Posterior cingulate gyrus (tissue), 11 donors: Measurements from ENCODE around the gene MACROD1.

Experiments
- DNase-seq, 10 donors: peaks; one replicate each; pipeline versions ENCODE4 v3.0.0 to v3.0.0-alpha.2; 2020 to 2021; ENCODE audit warnings: mixed read lengths in 3 of 10
- intact Hi-C: fragments of 100-400 bp; cut with DNase I; formaldehyde crosslinking; loops from one replicate; pipeline ENCODE4 v1.15.1; 2023

MACROD1 gene

DNA sequence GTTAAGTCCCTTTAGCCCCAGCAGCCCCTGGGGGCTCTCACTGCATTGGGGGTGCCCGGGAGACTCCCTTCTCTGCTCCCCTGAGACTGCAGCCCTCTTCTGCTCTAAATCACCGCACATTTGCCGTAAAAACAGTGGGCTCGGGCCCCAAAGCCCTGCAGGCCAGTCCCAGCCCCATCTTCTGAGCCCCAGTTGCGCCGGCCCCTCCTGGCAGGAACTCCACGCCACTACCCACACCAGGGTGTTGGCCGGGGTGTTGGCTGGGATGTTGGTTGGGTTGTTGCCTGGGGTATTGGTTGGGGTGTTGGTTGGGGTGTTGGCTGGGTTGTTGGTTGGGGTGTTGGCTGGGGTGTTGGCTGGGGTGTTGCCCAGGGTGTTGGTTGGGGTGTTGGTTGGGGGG, 156.2 kb downstream of the MACROD1 start:
- intact Hi-C loops, result no loop called here
- DNase-seq, result no peak

DNA sequence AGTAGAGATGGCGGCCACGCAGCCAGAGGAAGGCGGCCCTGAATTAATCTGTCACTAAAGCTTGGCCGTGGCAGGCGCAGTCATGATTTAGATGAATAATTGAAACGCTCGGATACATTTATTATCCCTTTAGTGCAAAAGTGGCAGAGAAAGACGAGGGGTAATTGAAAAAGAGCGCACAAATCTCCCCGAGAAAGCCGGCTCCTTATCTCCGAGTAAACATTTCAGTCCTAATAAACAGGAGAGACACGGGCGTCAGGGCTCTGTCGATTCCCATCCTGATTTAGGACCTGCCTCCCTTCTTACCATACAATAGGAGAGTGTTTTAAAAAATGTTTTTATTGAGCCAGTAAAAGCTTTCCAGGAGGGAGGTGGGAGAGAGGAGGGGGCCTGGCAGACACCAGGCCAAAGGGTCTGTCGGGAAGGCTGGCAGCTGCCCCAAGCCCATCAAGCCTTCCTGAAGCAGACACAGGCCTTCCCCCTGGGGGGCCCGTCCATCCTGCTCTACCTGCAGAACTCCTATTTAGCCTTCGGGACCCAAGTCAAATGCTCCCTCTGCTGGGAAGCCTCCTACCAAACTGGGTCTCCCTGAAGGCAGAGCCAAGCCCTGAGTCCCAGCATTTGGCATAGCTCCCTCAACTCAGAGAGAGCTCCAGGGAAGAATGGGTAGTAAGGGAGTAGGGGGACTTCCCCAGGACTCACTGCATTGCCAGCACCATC, 156.8 kb downstream of the MACROD1 start:
- intact Hi-C loops, result no loop called here
- DNase-seq, result no peak

DNA sequence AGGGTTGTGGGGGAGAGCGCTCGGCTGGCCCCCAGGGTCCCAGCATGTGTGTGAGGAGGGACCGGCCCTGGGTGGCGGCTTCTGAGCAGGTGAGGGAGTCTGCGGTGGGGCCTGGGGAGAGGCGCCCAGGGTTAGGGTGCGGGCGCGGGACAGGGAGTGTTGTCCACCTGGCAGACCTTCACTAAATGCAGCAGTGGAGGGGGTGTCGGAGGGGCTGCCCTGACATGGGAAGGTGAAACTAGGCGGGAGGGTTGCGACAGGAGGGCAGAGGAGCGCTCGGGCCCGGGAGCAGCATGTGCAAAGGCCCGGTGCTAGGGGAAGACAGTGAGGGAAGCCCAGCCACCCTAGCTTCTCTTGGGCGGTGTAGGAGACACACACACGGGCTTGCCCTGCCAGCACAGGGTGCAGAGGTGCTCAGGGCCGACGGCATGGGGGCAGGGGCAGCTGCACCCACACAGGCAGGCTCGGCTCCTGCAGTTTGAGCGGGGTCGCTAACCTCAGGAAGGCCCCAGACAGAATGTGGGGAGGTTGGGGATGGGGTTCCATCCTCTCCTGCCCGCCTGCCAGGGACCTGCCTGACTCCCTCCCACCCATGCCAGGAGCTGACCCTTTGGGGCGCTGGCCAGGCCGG, 157.5 kb downstream of the MACROD1 start:
- intact Hi-C loops, result no loop called here

DNA sequence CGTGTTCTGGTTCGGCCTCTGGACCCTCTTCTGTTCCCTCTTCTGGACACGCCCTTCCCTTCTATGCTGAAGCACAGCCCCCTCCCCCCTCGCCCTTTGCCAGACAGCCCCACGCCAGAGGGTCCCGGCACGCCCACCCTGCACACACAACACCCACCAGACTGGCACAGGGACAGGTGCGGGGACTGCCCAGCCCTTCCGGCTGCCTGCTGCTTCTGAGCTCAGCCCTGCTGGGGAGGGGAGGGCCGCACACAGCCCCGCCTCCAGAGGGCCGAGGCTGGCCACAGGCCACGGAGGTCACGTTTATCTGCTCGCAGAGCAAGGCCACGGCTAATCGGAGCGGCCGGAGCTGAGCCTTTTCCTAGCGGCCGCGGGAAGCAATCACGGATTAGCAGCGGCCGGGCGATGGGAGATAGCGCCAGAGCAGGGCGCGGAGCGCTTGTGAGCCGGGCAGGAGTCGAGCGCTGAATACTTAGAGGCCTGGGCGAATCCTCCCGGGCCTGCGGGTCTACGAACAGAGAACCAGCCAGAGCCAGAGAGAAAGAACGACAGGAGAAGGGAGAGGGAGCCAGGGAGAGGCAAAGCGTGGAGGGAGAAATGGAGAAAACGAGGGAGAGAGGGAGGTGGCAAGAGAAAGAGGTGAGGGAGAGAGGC, 158.2 kb downstream of the MACROD1 start:
- DNase-seq, result peak in 9 of 10 donors; percentile 45 to 93 (median 67)
- intact Hi-C loops, result no loop called here

More for the DNA sequence above, 157.5 kb downstream of the MACROD1 start:
- no peak for DNase-seq

DNA sequence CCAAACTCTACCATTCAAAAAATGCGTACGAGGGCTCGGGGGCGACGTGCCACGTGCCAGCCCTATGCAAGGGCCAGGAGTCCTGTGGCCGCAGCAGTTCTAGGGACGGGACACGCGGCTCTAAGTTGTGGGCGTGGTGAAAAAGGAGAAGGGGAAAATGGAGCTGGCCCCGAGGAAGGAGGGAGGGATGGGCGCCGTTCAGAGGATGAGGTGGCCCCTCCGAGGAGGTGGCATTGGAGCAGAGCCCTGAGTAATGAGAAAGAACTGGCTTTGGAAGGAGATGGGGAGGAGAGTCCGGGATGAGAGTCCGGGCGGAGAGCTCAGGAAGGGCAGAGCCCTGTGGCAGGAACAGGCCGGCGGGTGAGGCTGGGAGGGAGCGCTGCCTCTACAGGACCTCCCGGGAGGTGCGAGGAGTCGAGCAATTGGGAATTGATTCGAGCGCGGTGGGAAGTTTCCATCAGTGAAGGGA, 158.7 kb downstream of the MACROD1 start:
- intact Hi-C loops, result no loop called here

DNA sequence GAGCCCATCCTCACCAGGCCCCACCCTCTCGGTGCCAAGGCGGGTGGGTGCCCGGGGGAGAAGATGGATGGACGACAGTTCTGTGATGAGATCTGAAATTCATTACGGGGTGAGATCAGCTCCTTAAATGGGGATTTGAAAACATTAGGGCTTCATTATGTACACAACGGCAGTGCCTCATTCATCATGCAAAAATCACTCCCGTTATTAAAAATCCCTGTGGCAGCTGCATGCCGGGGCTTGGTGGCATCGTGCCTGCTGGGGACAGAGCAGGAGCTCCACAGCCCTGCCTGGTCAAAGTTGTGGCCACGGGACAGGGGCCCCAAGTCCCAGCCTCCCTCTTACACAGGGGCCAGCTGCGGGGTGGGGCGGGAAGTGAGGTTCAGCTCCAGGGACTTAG, 159.5 kb downstream of the MACROD1 start:
- DNase-seq, result no peak
- intact Hi-C loops, result no loop called here

More for the DNA sequence above, 158.7 kb downstream of the MACROD1 start:
- DNase-seq, result no peak

DNA sequence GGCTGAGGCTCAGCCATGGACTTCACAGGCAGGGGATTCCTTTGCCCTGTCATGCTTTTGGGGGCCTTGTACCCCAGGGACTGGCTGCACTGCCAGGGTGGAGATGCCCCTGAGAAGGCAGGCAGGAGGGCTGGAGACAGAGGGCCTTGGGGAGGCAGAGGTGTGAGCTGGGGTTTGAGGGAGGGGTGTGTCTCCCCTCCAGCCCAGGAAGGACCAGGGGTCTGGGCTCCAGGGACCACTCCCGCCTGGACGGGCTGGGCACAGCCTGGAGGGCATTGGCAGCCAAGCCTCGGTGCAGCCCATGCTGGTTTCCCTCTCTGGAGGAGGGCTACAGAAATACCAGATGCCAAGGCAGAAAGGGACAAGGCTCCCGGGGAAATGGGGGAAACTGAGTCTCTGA, 160.2 kb downstream of the MACROD1 start:
- no peak for DNase-seq
- intact Hi-C loops, result no loop called here

DNA sequence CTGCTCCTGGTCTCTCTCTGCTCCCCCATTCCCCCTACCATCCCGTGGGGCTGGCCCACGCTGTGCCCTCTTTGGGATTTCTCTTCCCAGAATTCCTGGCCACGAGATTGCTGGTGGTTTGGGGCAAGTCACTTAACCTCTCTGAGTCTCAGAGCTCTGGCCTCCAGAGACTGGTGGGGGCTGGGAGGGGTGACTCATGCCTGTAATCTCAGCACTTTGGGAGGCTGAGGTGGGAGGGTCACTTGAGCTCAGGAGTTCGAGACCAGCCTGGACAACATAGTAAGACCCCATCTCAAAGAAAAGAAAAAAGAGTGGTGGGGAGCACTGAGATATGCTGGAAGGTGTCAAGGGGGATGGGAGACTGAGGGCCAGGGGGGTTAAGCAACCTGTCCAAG, 161.3 kb downstream of the MACROD1 start:
- intact Hi-C loops, result loop anchor here (5.0 kb wide), 1 partner anchor 33 kb away; the partner anchor contains the start of gene FLRT1
- no peak for DNase-seq

DNA sequence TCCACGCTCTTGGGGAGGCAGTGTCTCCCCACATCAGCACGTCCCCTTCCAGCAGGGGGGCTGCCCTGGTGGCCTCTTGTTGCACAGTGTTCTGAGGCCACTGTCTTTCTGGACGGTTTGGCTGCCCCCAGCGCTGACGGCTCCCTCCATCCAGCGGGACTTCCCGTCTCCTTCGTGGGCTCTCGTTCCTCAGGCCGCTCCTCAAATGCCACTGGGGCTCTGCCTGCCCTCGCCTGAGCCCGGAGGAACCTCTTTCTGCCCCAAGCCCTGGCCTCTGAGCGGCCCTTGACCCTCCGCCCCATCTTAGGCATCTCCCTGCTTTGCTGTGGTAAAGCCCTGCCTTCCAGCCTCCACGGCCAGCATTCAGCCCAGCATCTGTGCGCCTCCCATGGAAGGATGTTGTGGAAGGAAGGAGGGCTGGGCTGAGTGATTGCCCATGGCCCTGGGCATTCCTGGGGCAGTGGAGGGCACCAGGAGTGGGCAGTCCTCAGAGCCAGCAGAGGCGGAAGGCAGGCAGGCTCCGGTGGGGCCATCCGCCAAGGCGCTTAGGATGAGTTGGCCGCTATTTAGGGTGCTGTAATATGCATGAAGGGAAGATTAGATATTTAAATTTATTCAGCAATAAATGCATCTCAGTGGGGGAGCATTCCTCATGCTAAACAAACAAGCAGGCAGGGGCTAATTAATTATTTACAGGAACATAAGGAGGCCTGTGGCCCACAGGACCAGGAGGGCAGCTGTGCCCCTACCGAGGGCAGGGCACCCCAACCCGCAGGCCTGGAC, 161.9 kb downstream of the MACROD1 start:
- intact Hi-C loops, result loop anchor here (5.0 kb wide), 1 partner anchor 33 kb away; the partner anchor contains the start of gene FLRT1
- DNase-seq, result no peak

DNA sequence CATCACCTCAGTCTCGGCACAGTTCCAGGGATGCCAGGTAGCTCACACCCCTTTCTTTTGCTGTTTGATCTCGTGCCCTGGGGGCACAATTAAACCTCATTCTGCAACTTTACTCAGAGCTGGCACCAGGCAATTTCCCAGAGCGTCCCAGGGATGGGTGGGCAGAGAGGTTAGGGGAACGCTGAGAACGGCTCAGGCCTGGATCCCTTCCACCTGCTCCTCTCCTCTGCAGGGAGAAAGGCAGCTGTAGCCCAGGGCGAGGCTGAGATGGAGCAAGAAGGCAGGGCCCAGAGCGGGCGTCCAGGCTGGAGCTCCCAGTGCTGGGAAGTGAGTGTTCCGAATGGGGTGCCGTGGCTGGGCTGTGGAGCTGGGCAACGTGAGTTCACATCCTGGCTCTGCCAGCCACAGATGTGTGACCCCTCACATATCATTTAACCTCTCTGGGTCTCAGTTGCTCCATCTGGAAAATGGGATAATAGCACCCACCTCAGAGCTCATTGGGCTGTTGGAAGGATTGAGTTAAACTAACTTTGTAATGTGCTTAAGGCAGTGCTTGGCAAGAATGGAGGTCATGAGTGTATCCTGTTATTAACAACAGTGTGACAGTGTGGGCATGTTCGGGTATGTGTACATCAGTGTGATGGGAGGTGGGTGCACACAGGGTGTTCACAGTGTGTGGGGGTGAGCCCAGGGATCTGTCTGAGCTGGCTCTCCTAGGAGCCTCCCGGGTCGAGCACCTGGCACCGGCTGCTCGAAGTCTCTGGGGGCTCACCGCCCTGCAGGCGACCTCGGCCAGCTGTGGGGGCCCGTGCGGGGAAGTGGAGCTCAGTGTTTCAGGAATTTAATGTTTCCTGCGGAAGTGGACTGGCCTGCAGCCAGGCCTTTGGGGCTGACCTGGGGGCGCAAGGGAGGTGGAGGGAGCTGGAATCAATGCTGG, 164.2 kb downstream of the MACROD1 start:
- no peak for DNase-seq

DNA sequence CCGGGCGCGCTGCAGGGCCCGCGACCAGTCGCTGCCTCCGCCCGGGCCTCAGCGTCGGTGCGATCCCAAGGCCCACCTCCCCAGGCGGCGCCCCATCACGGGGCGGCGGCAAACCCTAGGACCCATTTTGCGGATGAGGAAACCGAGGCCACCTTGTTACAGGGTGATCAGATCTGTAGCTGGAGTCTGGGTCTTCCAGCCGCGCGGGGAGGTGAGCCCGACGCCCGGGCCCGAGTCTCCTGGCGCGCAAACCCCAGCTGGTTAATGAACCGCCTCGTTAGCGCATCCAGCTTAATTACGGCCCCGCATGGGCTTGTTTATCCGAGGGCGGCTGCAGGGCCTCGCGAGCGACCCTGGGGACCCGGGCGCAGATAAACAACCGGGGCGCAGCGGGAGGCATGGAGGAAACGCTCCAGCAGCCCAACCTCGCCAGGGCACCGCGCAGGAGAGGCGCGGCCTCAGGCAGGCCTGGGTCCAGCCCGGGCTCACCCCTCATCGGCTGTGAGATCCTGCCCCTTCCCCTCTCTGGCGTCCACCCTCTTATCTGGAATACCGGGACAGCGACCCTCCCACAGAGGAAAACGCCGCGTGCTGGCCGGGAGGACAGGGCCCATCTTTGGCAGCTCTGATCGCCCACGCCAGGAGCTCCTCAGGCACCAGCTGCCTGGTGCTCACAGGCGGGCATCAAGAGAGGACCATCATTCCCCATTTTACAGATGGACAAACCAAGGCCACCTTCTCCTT, 165.0 kb downstream of the MACROD1 start:
- intact Hi-C loops, result loop anchor here (1.0 to 5.0 kb wide), 2 partner anchors 36 to 147 kb away; partner anchors contain the start of gene FLRT1

More for the DNA sequence above, 164.2 kb downstream of the MACROD1 start:
- intact Hi-C loops, result loop anchor here (5.0 kb wide), 1 partner anchor 36 kb away; the partner anchor contains the start of gene FLRT1

DNA sequence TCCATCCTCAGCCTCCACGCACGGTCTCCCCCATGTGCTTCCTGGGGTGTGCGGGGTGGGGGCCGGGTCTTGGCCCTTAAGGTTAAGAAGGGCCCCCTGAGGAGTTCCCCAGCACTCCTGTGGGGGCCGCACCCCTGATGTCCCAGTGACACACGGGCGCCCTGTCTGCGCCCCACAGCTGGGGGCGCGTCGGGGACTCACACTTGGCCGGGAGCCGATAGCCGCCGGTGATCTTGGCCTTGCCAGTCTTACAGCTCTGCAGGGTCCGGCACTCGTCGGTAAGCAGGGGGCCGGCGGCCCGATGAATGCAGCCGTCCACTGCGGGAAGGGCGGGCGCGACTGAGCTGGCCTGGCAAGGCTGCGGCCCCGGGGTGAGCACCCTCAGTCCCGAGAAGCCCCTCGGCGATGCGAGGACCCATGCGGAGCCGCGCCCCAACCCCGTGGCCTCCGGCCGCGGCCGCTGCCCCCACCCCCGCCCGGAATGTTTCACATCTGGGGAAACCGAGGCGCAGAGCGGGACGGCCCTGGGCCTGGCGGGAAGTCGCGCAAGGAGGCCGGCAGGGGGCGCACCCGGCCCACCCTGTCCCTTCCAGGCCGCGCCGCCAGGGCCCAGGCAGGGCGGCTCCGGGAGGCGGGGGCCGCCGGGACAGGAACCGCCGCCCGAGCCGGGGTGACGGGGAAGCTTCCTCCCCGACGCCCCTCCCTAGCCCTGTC, 165.7 kb downstream of the MACROD1 start:
- intact Hi-C loops, result loop anchor here (1.0 to 5.0 kb wide), 2 partner anchors 37 to 148 kb away; partner anchors contain the start of gene FLRT1
- DNase-seq, result peak in 9 of 10 donors; percentile 58 to 96 (median 73)

More for the DNA sequence above, 165.0 kb downstream of the MACROD1 start:
- DNase-seq, result peak in 1 of 10 donors; percentile 84

DNA sequence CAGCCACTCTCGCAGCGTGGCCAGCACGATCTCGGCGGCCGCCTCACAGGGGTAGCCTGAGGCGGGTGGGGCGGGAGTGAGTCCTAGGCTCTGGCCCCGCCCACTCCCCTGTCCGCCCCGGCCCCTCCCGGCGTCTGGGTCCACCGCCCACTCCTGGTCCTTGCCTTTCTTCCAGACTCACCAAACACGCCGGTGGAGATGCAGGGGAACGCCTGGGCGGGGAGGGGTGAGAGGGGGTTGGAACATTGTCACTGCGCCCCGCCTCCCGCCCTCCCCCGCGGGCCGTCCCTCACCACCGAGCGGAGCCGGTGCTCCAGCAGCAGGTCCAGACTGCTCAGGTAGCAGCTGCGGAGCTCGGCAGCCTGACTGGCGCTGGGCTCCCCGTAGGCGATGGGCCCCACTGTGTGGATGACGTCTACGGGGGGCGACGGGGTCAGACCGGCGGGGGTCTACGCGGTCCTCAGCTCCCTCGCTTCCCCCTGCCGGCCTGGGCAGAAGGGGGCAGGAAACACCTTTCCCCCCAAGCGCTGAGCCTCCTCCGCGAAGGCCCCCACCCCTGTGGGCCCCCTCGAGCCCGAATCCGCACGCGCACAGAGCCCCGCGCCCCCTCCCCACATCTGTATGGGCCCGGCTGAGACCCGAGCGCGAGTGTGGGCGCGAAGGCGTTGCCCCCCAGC, 166.4 kb downstream of the MACROD1 start:
- intact Hi-C loops, result loop anchor here (1.0 to 5.0 kb wide), 2 partner anchors 38 to 149 kb away; partner anchors contain the start of gene FLRT1
- DNase-seq, result peak in 4 of 10 donors; percentile 33 to 89 (median 85)

DNA sequence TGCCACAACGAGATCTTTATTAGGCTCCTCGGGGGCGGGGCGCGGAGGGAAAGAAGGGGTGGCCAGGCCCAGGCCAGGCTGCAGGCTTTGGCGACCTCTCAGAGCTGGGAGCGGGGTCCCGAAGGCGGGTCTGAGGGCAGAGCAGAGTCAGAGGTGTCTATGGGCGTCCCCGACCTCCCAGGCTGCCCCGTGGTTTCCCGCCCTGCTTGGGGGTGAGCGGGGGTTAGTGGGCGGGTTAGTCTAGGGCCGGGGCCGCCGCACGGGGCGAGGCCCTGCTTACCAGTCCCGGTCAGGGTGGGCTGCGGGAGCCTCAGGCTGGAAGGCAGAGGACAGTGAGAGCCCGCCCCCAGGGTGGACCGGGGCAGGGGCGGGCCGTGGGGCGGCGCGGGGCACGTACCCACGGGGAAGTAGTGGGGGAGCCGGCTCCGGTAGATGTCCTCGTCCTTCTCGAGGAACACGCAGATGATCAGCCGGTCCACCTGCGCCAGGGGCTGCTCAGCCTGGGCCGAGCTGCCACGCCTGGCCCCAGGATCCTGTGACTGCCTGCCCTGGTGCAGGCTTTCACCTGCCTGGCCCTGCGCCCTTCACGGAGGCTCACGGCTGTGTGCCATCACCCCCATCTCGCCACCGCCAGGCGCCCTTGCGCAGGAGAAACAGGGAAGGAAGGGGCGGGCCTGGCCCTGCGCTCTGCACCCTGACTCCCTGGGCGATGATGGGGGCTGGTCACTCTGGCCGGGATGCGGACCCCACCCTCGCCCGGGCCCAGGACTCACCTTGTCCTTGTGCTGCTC, 167.2 kb downstream of the MACROD1 start:
- intact Hi-C loops, result no loop called here
- no peak for DNase-seq

DNA sequence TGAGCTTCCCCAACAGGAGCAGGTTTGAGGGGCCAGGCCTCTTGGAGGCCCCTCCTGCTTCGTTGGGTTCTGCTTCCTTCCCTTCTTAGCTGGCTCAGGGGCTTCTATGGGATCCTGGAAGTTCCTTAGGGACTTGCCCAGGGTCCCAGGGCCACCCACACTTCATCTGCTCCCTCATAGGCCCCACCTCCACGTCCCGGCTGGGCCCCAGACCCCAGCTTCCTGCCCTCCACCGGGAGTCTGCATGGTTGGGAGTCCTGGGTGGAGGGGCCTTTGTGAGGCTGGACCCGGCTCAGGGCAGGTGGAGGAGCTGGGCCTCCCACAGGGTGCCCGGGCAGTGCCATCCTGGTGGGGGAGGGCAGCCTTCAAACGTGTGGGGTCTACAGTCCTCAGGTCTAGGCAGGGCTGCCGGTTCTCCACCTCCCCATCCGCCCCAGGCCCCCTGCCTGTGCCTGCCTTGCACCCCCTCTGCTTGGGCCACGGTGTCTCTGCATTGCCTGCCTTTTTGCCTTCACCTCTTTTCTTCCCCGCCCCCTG, 168.0 kb downstream of the MACROD1 start:
- DNase-seq, result no peak

DNA sequence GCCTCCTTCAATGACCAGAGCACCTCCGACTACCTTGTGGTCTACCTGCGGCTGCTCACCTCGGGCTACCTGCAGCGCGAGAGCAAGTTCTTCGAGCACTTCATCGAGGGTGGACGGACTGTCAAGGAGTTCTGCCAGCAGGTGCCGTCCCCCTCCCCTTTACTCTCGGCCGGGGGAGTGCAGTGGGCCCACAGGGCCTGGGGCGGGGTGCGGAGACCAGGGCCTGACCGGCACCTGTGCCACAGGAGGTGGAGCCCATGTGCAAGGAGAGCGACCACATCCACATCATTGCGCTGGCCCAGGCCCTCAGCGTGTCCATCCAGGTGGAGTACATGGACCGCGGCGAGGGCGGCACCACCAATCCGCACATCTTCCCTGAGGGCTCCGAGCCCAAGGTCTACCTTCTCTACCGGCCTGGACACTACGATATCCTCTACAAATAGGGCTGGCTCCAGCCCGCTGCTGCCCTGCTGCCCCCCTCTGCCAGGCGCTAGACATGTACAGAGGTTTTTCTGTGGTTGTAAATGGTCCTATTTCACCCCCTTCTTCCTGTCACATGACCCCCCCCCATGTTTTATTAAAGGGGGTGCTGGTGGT, 168.7 kb downstream of the MACROD1 start:
- intact Hi-C loops, result no loop called here
- no peak for DNase-seq

More for the DNA sequence above, 168.0 kb downstream of the MACROD1 start:
- intact Hi-C loops, result no loop called here
